CD14-positive monocyte (primary cell): Measurements from ENCODE around the gene UBE2U. TPM values are rescaled to one million over a fixed set of nuclear protein-coding genes. Genes with fewer than 3 reads are reported as not detected.
"Not testable (repeated sequence)": the region's sequence is repeated elsewhere in the genome, so short reads cannot be mapped to it uniquely, and the experiment has no call there.

Experiments
- DNase-seq, 3 donors: peaks; one replicate each; pipeline ENCODE4 v3.0.0-alpha.2; 2011 to 2022
- H2AFZ ChIP-seq: 2 replicates; pipeline ENCODE4 v1.6.0; 2012; ENCODE audit warnings: mild to moderate bottlenecking, low read depth, low read length, inconsistent platforms; ENCODE audit not compliant: insufficient read depth, poor library complexity, severe bottlenecking
- H3K27ac ChIP-seq, 2 donors: 1 replicate in 1 of 2; 2 replicates in 1 of 2; pipeline ENCODE4 v1.5.1; 2012 to 2013; ENCODE audit warnings: low read length in 2 of 2, control low read depth in 1 of 2, inconsistent platforms in 1 of 2, low read depth in 1 of 2, mild to moderate bottlenecking in 1 of 2
- H3K27me3 ChIP-seq, 2 donors: one replicate each; pipeline versions ENCODE4 v1.6.0 to v1.6.1; 2011 to 2013; ENCODE audit warnings: low read length in 2 of 2; ENCODE audit not compliant: control insufficient read depth in 2 of 2, insufficient read depth in 2 of 2
- H3K36me3 ChIP-seq, 2 donors: replicated peaks in 1 of 2; 1 replicate in 1 of 2; 2 replicates in 1 of 2; pipeline versions ENCODE4 v1.5.1 to v1.6.1; 2012 to 2013; ENCODE audit warnings: low read length in 2 of 2, control low read depth in 1 of 2, inconsistent platforms in 1 of 2, mild to moderate bottlenecking in 1 of 2; ENCODE audit not compliant: insufficient read depth in 2 of 2, control insufficient read depth in 1 of 2
- H3K4me1 ChIP-seq, 2 donors: 1 replicate in 1 of 2; 2 replicates in 1 of 2; pipeline versions ENCODE4 v1.5.1 to v1.6.1; 2012 to 2013; ENCODE audit warnings: low read length in 2 of 2, control low read depth in 1 of 2, inconsistent platforms in 1 of 2, mild to moderate bottlenecking in 1 of 2, moderate library complexity in 1 of 2; ENCODE audit not compliant: insufficient read depth in 2 of 2, control insufficient read depth in 1 of 2
- H3K4me2 ChIP-seq: replicated peaks from 2 replicates; pipeline ENCODE3; 2012; ENCODE audit warnings: low read length, moderate library complexity, mild to moderate bottlenecking; ENCODE audit not compliant: poor library complexity, severe bottlenecking; ENCODE audit errors: extremely low read depth
- H3K4me3 ChIP-seq, 3 experiments: fragments of 200-600 bp in 1 of 3; sonication (generic) in 1 of 3; replicated peaks in 1 of 3; 1 replicate in 2 of 3; 2 replicates in 1 of 3; pipeline ENCODE4 v1.5.1; 2011 to 2013; ENCODE audit warnings: low read length in 3 of 3, mild to moderate bottlenecking in 3 of 3, control low read depth in 2 of 3, low read depth in 2 of 3, inconsistent platforms in 1 of 3, moderate library complexity in 1 of 3
- H3K79me2 ChIP-seq: 2 replicates; pipeline ENCODE4 v1.6.0; 2012; ENCODE audit warnings: mild to moderate bottlenecking, control low read depth, inconsistent platforms, low read length, moderate library complexity; ENCODE audit not compliant: insufficient read depth
- H3K9ac ChIP-seq: 2 replicates; pipeline ENCODE4 v1.6.0; 2017; ENCODE audit warnings: low read length, mild to moderate bottlenecking; ENCODE audit not compliant: insufficient read depth, poor library complexity, severe bottlenecking
- H3K9me3 ChIP-seq, 2 donors: replicated peaks in 1 of 2; 1 replicate in 1 of 2; 2 replicates in 1 of 2; pipeline versions ENCODE4 v1.5.1 to v1.6.1; 2012 to 2013; ENCODE audit warnings: low read length in 2 of 2, control low read depth in 1 of 2; ENCODE audit not compliant: control insufficient read depth in 1 of 2, insufficient read depth in 1 of 2
- H4K20me1 ChIP-seq: 2 replicates; pipeline ENCODE4 v1.6.0; 2012; ENCODE audit warnings: mild to moderate bottlenecking, low read length, control low read depth, moderate library complexity; ENCODE audit not compliant: insufficient read depth
- H3K27ac Mint-ChIP-seq, 7 donors: one replicate each; pipeline ENCODE4 v1.8.0; 2020; ENCODE audit warnings: mild to moderate bottlenecking in 7 of 7, mixed read lengths in 7 of 7, moderate library complexity in 6 of 7, inconsistent platforms in 2 of 7
- H3K27me3 Mint-ChIP-seq, 3 donors: one replicate each; pipeline ENCODE4 v1.8.0; 2021 to 2022; ENCODE audit warnings: low read depth in 3 of 3, mild to moderate bottlenecking in 3 of 3, mixed read lengths in 3 of 3, moderate library complexity in 3 of 3, inconsistent platforms in 1 of 3
- H3K36me3 Mint-ChIP-seq, 2 donors: one replicate each; pipeline ENCODE4 v1.8.0; 2020; ENCODE audit warnings: mixed read lengths in 2 of 2, inconsistent platforms in 1 of 2, mild to moderate bottlenecking in 1 of 2
- H3K4me1 Mint-ChIP-seq: one replicate; pipeline ENCODE4 v1.8.0; 2020; ENCODE audit warnings: mild to moderate bottlenecking, mixed read lengths
- H3K4me3 Mint-ChIP-seq, 2 donors: one replicate each; pipeline ENCODE4 v1.8.0; 2020; ENCODE audit warnings: mild to moderate bottlenecking in 2 of 2, mixed read lengths in 2 of 2, moderate library complexity in 1 of 2
- H3K9me3 Mint-ChIP-seq, 7 donors: one replicate each; pipeline ENCODE4 v1.8.0; 2020 to 2022; ENCODE audit warnings: mixed read lengths in 7 of 7, mild to moderate bottlenecking in 6 of 7, moderate library complexity in 6 of 7, inconsistent platforms in 2 of 7
- WGBS: methylation state at CpG from one replicate; pipeline ENCODE4 v1.1.5; 2013; ENCODE audit warnings: missing lambda C conversion rate; ENCODE audit not compliant: insufficient coverage; 5-methylcytosine and 5-hydroxymethylcytosine counted together
- intact Hi-C, 2 donors: fragments of 100-400 bp; cut with micrococcal nuclease; formaldehyde crosslinking; loops; one replicate each; pipeline versions ENCODE4 v1.15.0 to v1.15.1; 2023
- polyA plus RNA-seq, 3 donors: library from polyadenylated mRNA; depleted of rRNA in 1 of 3; unstranded in 2 of 3; stranded (reverse) in 1 of 3; fragments of 300-500 nt in 2 of 3; fragments of >200 nt in 1 of 3; fragmentation: Illumina TruSeq in 2 of 3; gene quantifications; 1 replicate in 2 of 3; 2 replicates in 1 of 3; pipeline ENCODE4 v1.2.3, GENCODE V29; 2012 to 2021
- TF ChIP-seq, protein P1 (sequence below): fragments of 200-600 bp; IDR thresholded peaks from one replicate; pipeline ENCODE4 v1.8.0; 2022; ENCODE audit warnings: antibody characterized with exemption, mild to moderate bottlenecking

UBE2U gene
- polyA plus RNA-seq, 3 donors = not detected

DNA sequence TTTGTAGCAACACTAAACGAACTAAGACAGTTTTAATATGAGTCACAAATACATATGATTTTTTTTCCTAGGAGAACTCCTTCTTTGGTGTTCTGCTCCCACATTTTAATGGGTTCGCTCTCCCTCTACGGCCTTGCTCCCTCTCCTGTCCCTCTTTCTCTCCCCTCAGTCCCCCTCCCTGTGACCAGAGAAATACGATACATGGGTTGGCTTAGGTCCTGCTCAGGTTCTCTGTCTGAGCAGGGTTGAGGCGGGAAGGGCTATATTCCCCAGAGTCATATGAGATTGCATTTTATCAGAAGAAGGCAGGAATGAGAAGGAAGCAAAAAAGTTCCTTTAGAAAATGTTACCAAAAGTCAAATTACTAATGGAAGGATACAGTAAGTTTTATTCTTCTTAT is 44.6 kb downstream of the UBE2U start:
- Mint-ChIP-seq H3K27me3 (peaks cover 0 to 12% (median 7%) of the 10 kb centered on the region in 3 donors), H3K4me1 (peaks cover 13% of the 10 kb centered on the region), H3K9me3 (peaks cover 0 to 1% (median 0%) of the 10 kb centered on the region in 7 donors), H3K36me3 (no peaks in the 10 kb centered on the region), H3K4me3 (no peak overlapping the region), H3K27ac (no peak overlapping the region)
- intact Hi-C loops = loop anchor here in 1 of 2 donors (5.0 kb wide), 1 partner anchor 631 kb away; no protein-coding TSS in a partner anchor
- H3K4me3 ChIP-seq = no peak overlapping the region
- TF ChIP-seq, protein P1, sequence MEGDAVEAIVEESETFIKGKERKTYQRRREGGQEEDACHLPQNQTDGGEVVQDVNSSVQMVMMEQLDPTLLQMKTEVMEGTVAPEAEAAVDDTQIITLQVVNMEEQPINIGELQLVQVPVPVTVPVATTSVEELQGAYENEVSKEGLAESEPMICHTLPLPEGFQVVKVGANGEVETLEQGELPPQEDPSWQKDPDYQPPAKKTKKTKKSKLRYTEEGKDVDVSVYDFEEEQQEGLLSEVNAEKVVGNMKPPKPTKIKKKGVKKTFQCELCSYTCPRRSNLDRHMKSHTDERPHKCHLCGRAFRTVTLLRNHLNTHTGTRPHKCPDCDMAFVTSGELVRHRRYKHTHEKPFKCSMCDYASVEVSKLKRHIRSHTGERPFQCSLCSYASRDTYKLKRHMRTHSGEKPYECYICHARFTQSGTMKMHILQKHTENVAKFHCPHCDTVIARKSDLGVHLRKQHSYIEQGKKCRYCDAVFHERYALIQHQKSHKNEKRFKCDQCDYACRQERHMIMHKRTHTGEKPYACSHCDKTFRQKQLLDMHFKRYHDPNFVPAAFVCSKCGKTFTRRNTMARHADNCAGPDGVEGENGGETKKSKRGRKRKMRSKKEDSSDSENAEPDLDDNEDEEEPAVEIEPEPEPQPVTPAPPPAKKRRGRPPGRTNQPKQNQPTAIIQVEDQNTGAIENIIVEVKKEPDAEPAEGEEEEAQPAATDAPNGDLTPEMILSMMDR = no peak
- no peak overlapping the region for H2AFZ ChIP-seq
- H3K9me3 ChIP-seq = no peaks in the 10 kb centered on the region
- no peak overlapping the region for H3K9ac ChIP-seq
- H3K27me3 ChIP-seq = no peaks in the 10 kb centered on the region
- no peak overlapping the region for H3K4me2 ChIP-seq
- no peak for DNase-seq
- H3K79me2 ChIP-seq = no peaks in the 10 kb centered on the region
- peaks cover 6 to 11% of the 10 kb centered on the region in 2 donors for H3K4me1 ChIP-seq
- H3K27ac ChIP-seq = no peak overlapping the region
- WGBS = no CpG with 5 or more reads among the region's 5 CpGs
- no peaks in the 10 kb centered on the region for H3K36me3 ChIP-seq
- no peaks in the 10 kb centered on the region for H4K20me1 ChIP-seq

DNA sequence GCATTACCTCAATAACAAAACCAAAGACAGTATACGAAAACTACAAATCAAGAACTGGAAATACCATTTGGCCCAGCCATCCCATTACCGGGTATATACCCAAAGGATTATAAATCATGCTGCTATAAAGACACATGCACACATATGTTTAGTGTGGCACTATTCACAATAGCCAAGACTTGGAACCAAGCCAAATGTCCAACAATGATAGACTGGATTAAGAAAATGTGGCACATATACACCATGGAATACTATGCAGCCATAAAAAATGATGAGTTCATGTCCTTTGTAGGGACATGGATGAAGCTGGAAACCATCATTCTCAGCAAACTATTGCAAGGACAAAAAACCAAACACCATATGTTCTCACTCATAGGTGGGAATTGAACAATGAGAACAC is 47.0 kb downstream of the UBE2U start:
- H3K4me3 ChIP-seq, H3K27ac ChIP-seq, H2AFZ ChIP-seq, H3K79me2 ChIP-seq, H3K4me3 Mint-ChIP-seq, H3K36me3 Mint-ChIP-seq, H3K27me3 ChIP-seq, H3K4me1 Mint-ChIP-seq, H4K20me1 ChIP-seq, DNase-seq, H3K27ac Mint-ChIP-seq, H3K4me2 ChIP-seq, H3K9ac ChIP-seq, intact Hi-C loops, H3K9me3 Mint-ChIP-seq, H3K36me3 ChIP-seq, H3K9me3 ChIP-seq, H3K4me1 ChIP-seq: not testable (repeated sequence)
- H3K27me3 Mint-ChIP-seq = peaks cover 0 to 12% (median 5%) of the 10 kb centered on the region in 3 donors
- 80% methylated on average over 1 of the region's 2 CpGs for WGBS
